Measurements from ENCODE around the gene KRT1.

KRT1 gene

DNA sequence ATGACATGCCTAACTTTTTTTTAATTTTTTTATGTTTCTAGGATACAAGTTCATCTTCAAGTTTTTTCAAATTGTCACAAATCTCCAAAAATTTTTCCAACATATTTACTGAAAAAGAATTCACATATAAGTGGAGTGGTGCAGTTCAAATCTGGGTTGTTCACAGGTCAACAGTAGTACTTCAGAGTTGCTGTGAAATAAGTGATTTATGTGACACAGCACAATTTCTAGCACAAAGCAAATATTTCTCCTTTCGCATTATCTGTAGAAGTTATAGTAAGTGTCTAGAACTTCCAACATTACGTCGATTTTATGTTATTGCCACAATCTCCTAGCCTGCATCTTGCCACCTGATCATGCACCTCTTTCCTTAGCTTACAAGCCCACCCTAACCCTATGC is 18.5 kb downstream of the KRT1 start:
- no peaks in the 10 kb centered on the region for H3K4me1 ChIP-seq (ENCODE audit: control insufficient read depth, insufficient read depth, low read length)
- H3K36me3 ChIP-seq (ENCODE audit: control insufficient read depth, insufficient read depth, low read length), result no peaks in the 10 kb centered on the region
- H3K4me3 ChIP-seq (ENCODE audit: low read depth, low read length), result no peak overlapping the region
- H3K27ac ChIP-seq (ENCODE audit: low read depth, low read length), result no peak overlapping the region
- H3K9ac ChIP-seq (ENCODE audit: low read length), result no peak overlapping the region
- H3K9me3 ChIP-seq (ENCODE audit: control insufficient read depth, insufficient read depth, low read depth, low read length), result no peaks in the 10 kb centered on the region
- H3K27me3 ChIP-seq (ENCODE audit: control insufficient read depth, insufficient read depth, low read length), result peaks cover 17% of the 10 kb centered on the region; the same call in 1 of the 2 replicates

- Histone ChIP-seq H3K9me3 (ENCODE audit: control insufficient read depth, insufficient read depth, low read depth, low read length) (no peaks in the 10 kb centered on the region), H3K4me3 (ENCODE audit: low read depth, low read length) (no peak overlapping the region), H3K9ac (ENCODE audit: low read length) (no peak overlapping the region), H3K27ac (ENCODE audit: low read depth, low read length) (no peak overlapping the region), H3K4me1 (ENCODE audit: control insufficient read depth, insufficient read depth, low read length) (no peaks in the 10 kb centered on the region), H3K27me3 (ENCODE audit: control insufficient read depth, insufficient read depth, low read length) (peaks cover 10% of the 10 kb centered on the region; the same call in 1 of the 2 replicates), H3K36me3 (ENCODE audit: control insufficient read depth, insufficient read depth, low read length) (no peaks in the 10 kb centered on the region)
Observed at GRCh38 chr12:52660934-52661499, 19.2 kb downstream of the KRT1 start.

DNA sequence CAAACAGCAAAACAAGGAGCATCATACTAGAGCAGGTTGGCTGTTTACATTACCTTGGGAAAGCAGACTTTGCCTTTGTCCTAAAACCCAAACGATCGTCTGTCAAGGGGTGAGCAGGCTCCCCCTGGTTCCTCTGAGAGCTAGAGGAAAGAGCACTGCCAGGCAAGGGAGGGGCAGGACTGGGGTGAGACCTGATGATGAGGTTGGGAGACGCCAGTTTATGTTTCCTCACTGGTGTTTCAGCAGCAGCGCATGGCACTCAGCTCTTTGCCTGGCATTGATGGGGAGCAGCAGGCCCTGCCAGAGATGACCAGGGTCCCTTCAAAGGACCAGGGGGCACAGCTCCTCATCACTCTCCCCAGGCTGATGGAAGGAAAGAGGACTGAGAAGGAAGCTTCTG is 20.3 kb downstream of the KRT1 start:
- Histone ChIP-seq H3K36me3 (ENCODE audit: control insufficient read depth, insufficient read depth, low read length) (no peaks in the 10 kb centered on the region), H3K27me3 (ENCODE audit: control insufficient read depth, insufficient read depth, low read length) (peaks cover 8% of the 10 kb centered on the region; the same call in 1 of the 2 replicates), H3K9ac (ENCODE audit: low read length) (no peak overlapping the region), H3K4me1 (ENCODE audit: control insufficient read depth, insufficient read depth, low read length) (peaks cover 3% of the 10 kb centered on the region; the same call in 1 of the 2 replicates), H3K9me3 (ENCODE audit: control insufficient read depth, insufficient read depth, low read depth, low read length) (no peaks in the 10 kb centered on the region), H3K4me3 (ENCODE audit: low read depth, low read length) (no peak overlapping the region), H3K27ac (ENCODE audit: low read depth, low read length) (no peak overlapping the region)

- no peak overlapping the region for H3K27ac ChIP-seq (ENCODE audit: low read depth, low read length)
- H3K9ac ChIP-seq (ENCODE audit: low read length), result no peak overlapping the region
- H3K4me3 ChIP-seq (ENCODE audit: low read depth, low read length), result no peak overlapping the region
- peaks cover 3% of the 10 kb centered on the region; the same call in 1 of the 2 replicates for H3K4me1 ChIP-seq (ENCODE audit: control insufficient read depth, insufficient read depth, low read length)
- H3K36me3 ChIP-seq (ENCODE audit: control insufficient read depth, insufficient read depth, low read length), result no peaks in the 10 kb centered on the region
- no peaks in the 10 kb centered on the region for H3K9me3 ChIP-seq (ENCODE audit: control insufficient read depth, insufficient read depth, low read depth, low read length)
- H3K27me3 ChIP-seq (ENCODE audit: control insufficient read depth, insufficient read depth, low read length), result peaks cover 7% of the 10 kb centered on the region; the same call in 1 of the 2 replicates
Observed at GRCh38 chr12:52659395-52659794, 20.8 kb downstream of the KRT1 start.

- H3K9ac ChIP-seq (ENCODE audit: low read length), result no peak overlapping the region
- no peaks in the 10 kb centered on the region for H3K9me3 ChIP-seq (ENCODE audit: control insufficient read depth, insufficient read depth, low read depth, low read length)
- H3K27me3 ChIP-seq (ENCODE audit: control insufficient read depth, insufficient read depth, low read length), result no peaks in the 10 kb centered on the region; the same call in 1 of the 2 replicates
- no peak overlapping the region for H3K27ac ChIP-seq (ENCODE audit: low read depth, low read length)
- H3K4me1 ChIP-seq (ENCODE audit: control insufficient read depth, insufficient read depth, low read length), result peaks cover 3% of the 10 kb centered on the region; the same call in 1 of the 2 replicates
- H3K36me3 ChIP-seq (ENCODE audit: control insufficient read depth, insufficient read depth, low read length), result no peaks in the 10 kb centered on the region
- H3K4me3 ChIP-seq (ENCODE audit: low read depth, low read length), result no peak overlapping the region
Observed at GRCh38 chr12:52658196-52658595, 22.0 kb downstream of the KRT1 start.

GRCh38 chr12:52657250-52657902 is 22.8 kb downstream of the KRT1 start:
- Histone ChIP-seq H3K27me3 (ENCODE audit: control insufficient read depth, insufficient read depth, low read length) (no peaks in the 10 kb centered on the region; the same call in 1 of the 2 replicates), H3K4me1 (ENCODE audit: control insufficient read depth, insufficient read depth, low read length) (peaks cover 3% of the 10 kb centered on the region; the same call in 1 of the 2 replicates), H3K27ac (ENCODE audit: low read depth, low read length) (no peak overlapping the region), H3K9me3 (ENCODE audit: control insufficient read depth, insufficient read depth, low read depth, low read length) (no peaks in the 10 kb centered on the region), H3K9ac (ENCODE audit: low read length) (no peak overlapping the region), H3K4me3 (ENCODE audit: low read depth, low read length) (no peak overlapping the region), H3K36me3 (ENCODE audit: control insufficient read depth, insufficient read depth, low read length) (no peaks in the 10 kb centered on the region)

DNA sequence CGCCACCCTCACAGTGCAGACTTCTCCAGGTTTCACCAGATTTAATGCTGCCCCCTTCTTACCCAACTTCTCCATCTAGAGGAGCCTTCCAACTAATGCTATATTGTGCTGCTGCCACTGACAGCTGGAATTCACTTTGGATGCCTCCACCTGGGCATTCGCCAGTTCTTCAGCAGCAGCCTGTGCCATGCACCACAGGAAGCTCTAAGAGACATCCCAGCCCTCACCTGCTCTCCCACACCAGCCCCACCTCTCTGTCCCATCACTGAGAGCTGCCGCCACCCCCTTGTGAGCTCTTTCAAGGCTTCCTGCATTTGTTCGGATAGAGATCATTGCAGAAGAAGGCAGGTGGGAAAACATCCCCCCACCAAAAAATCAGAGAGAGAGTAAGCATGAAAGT is 23.6 kb downstream of the KRT1 start:
- H3K9me3 ChIP-seq (ENCODE audit: control insufficient read depth, insufficient read depth, low read depth, low read length), result no peaks in the 10 kb centered on the region
- H3K4me1 ChIP-seq (ENCODE audit: control insufficient read depth, insufficient read depth, low read length), result peaks cover 3% of the 10 kb centered on the region; the same call in 1 of the 2 replicates
- H3K27me3 ChIP-seq (ENCODE audit: control insufficient read depth, insufficient read depth, low read length), result no peaks in the 10 kb centered on the region; the same call in 1 of the 2 replicates
- H3K27ac ChIP-seq (ENCODE audit: low read depth, low read length), result no peak overlapping the region
- no peaks in the 10 kb centered on the region for H3K36me3 ChIP-seq (ENCODE audit: control insufficient read depth, insufficient read depth, low read length)
- H3K9ac ChIP-seq (ENCODE audit: low read length), result no peak overlapping the region
- no peak overlapping the region for H3K4me3 ChIP-seq (ENCODE audit: low read depth, low read length)

- no peak overlapping the region for H3K4me3 ChIP-seq (ENCODE audit: low read depth, low read length)
- no peak overlapping the region for H3K9ac ChIP-seq (ENCODE audit: low read length)
- H3K27ac ChIP-seq (ENCODE audit: low read depth, low read length), result no peak overlapping the region
- peaks cover 3% of the 10 kb centered on the region; the same call in 1 of the 2 replicates for H3K4me1 ChIP-seq (ENCODE audit: control insufficient read depth, insufficient read depth, low read length)
- H3K27me3 ChIP-seq (ENCODE audit: control insufficient read depth, insufficient read depth, low read length), result no peaks in the 10 kb centered on the region; the same call in 1 of the 2 replicates
- H3K9me3 ChIP-seq (ENCODE audit: control insufficient read depth, insufficient read depth, low read depth, low read length), result no peaks in the 10 kb centered on the region
- H3K36me3 ChIP-seq (ENCODE audit: control insufficient read depth, insufficient read depth, low read length), result no peaks in the 10 kb centered on the region
Observed at GRCh38 chr12:52655720-52656124, 24.5 kb downstream of the KRT1 start.

- H3K4me1 ChIP-seq (ENCODE audit: control insufficient read depth, insufficient read depth, low read length), result peaks cover 3% of the 10 kb centered on the region; the same call in 1 of the 2 replicates
- no peak overlapping the region for H3K4me3 ChIP-seq (ENCODE audit: low read depth, low read length)
- no peaks in the 10 kb centered on the region for H3K9me3 ChIP-seq (ENCODE audit: control insufficient read depth, insufficient read depth, low read depth, low read length)
- no peak overlapping the region for H3K27ac ChIP-seq (ENCODE audit: low read depth, low read length)
- H3K36me3 ChIP-seq (ENCODE audit: control insufficient read depth, insufficient read depth, low read length), result no peaks in the 10 kb centered on the region
- no peaks in the 10 kb centered on the region; the same call in 1 of the 2 replicates for H3K27me3 ChIP-seq (ENCODE audit: control insufficient read depth, insufficient read depth, low read length)
- no peak overlapping the region for H3K9ac ChIP-seq (ENCODE audit: low read length)
Observed at GRCh38 chr12:52655251-52655650, 25.0 kb downstream of the KRT1 start.

- no peak within 1 kb of the TSS for H3K4me3 ChIP-seq (ENCODE audit: low read depth, low read length)
- no peaks in the 10 kb centered on the region for H3K9me3 ChIP-seq (ENCODE audit: control insufficient read depth, insufficient read depth, low read depth, low read length)
- H3K4me1 ChIP-seq (ENCODE audit: control insufficient read depth, insufficient read depth, low read length), result peaks cover 3% of the 10 kb centered on the region; the same call in 1 of the 2 replicates
- H3K36me3 ChIP-seq (ENCODE audit: control insufficient read depth, insufficient read depth, low read length), result no peaks in the 10 kb centered on the region
- no peak within 1 kb of the TSS for H3K9ac ChIP-seq (ENCODE audit: low read length)
- no peaks in the 10 kb centered on the region; the same call in 1 of the 2 replicates for H3K27me3 ChIP-seq (ENCODE audit: control insufficient read depth, insufficient read depth, low read length)
- H3K27ac ChIP-seq (ENCODE audit: low read depth, low read length), result no peak within 1 kb of the TSS
Observed at GRCh38 chr12:52651726-52652261, 28.4 kb downstream of the KRT1 start, which contains the start of gene KRT2. Gene KRT2 (minus strand): TSS chr12:52652211. CDS start chr12:52652142, 69 bp downstream.

DNA sequence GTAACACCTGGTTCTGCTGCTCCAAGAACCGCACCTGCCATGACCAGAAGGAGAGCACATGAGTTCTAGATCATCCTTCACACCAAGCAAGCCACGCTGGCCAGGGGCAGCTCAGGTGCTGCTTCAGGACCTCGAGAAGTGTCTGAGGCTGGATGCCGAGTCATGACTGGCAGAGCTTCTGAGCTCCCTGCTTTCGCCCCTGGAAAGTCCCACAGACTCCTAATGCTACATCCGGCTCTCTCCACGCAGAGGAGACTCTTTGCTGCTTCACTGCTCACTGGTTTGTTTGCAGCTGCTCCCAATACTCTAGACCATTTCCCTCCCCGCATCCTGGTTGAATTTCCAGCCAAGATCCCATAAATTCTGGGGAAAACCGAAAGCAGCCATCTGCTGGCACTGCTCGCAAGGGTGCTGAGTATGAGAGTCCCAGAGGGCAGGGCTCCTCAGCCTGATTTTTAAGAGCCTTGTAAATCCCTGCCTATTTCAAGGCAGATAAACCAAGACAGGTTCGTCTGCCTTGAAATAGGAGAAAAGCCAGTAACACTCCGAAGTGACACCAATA is 29.6 kb downstream of the KRT1 start:
- Histone ChIP-seq H3K4me3 (ENCODE audit: low read depth, low read length) (no peak overlapping the region), H3K9me3 (ENCODE audit: control insufficient read depth, insufficient read depth, low read depth, low read length) (no peaks in the 10 kb centered on the region), H3K27ac (ENCODE audit: low read depth, low read length) (no peak overlapping the region), H3K36me3 (ENCODE audit: control insufficient read depth, insufficient read depth, low read length) (no peaks in the 10 kb centered on the region), H3K4me1 (ENCODE audit: control insufficient read depth, insufficient read depth, low read length) (peaks cover 3% of the 10 kb centered on the region; the same call in 1 of the 2 replicates), H3K9ac (ENCODE audit: low read length) (no peak overlapping the region), H3K27me3 (ENCODE audit: control insufficient read depth, insufficient read depth, low read length) (no peaks in the 10 kb centered on the region; the same call in 1 of the 2 replicates)

All from HUES6 (cell line).